HG03066 (cell line): ENCODE results near the gene ADGRG3.

Experiments
- ATAC-seq: cut with Tn5 transposase; IDR thresholded peaks from one replicate; pipeline ENCODE4 v1.9.1; 2021; ENCODE audit warnings: low read depth; ENCODE audit not compliant: unreplicated experiment

Gene ADGRG3

DNA sequence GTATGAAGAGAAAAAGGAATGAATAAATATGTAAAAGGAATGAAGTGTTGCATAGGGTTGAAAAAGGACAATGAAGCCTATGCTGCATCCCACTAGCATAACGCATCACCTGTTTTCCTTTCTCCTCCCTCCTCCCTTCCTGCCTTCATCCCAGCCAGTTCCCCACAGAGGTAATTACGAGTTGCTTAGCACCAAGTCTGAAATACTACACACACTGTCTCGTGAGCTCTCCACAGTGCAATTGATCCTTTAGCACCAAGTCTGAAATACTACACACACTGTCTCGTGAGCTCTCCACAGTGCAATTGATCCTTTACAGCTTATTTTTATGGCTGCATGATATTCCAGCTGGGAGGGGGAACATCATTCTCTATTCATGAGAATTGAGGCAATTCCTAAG lies 25.4 kb downstream of the ADGRG3 start:
- no peak for ATAC-seq

- ATAC-seq: no peak
Measured at GRCh38 chr16:57694231-57694724, 26.2 kb downstream of the ADGRG3 start.

DNA sequence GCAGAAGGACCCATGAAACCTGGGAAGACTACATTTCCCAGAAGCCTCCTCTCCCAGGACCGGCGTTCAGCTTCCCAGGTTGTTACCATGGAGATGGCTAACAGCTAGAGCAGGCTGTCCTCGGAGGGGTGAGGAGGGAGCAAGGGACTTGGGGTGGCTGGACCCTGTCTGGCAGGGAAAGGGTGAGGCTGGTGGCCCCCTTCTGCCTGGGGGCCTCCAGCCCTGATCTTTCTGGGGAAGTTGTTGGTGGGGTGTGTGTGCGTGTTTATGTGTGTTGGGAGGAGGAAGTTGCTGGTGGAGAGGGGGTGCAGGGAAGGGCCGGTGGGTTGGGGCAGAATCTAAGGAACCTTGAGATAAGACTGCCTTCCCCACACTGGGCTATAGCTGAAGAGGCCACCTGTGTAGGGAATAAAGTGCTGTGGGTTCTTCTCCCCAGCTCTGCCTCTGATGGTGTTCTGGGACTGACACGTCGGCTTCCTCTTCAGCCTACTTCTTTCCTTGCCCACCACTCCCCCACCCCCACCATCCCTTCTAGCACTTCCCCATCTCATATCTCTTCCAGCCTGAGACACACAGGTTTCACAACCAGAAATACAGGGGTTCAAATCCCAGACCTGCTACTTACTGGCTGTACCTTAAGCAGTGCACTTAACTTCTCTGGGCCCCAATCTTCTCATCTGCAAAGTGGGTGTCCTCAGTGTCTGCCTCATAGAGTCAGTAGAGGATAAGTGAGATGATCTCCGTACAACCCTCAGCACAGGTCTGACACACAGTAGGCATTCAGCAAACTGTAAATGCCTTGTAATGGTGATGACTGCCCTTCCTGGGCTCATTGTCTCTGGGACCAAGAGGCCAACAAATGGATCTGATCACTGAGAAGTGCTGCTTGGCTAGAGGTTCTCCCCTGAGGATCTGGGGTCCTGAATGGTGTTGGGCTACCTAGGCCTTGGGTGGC lies 26.9 kb downstream of the ADGRG3 start, which contains the start of gene DRC7:
Gene DRC7 (plus strand): TSS at position 82 of the 955 bp plus-strand sequence. CDS start 3,144 bp downstream, outside the sequence.
- no peak for ATAC-seq

- no peak for ATAC-seq
Measured at GRCh38 chr16:57695680-57696069, 27.6 kb downstream of the ADGRG3 start.

- ATAC-seq: no peak
Measured at GRCh38 chr16:57696240-57696639, 28.1 kb downstream of the ADGRG3 start.

DNA sequence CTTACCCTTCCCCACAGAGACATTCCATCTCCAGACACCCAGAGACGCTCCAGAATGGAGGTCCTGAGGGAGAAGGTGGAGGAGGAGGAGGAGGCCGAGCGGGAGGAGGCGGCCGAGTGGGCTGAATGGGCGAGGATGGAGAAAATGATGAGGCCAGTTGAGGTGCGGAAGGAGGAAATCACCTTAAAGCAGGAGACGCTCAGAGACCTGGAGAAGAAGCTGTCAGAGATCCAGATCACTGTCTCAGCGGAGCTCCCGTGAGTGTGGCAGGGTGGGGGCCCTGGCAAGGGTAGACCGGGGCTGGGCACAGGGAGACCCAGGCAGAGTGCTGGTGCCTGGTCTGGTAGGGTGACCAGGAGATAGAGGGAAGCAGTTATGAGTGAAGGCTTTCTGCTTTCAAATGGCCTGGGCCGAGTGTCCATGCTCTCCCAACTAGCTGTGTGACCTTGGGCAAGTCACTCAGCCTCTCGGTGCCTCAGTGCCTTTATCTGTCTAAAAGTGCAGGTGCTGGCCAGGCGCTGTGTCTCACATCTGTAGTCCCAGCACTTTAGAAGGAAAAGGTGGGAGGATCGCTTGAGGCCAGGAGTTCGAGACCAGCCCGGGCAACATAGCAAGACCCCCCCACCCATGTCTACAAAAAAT lies 29.9 kb downstream of the ADGRG3 start:
- no peak for ATAC-seq

- ATAC-seq: no peak
Measured at GRCh38 chr16:57698812-57699405, 30.8 kb downstream of the ADGRG3 start.

DNA sequence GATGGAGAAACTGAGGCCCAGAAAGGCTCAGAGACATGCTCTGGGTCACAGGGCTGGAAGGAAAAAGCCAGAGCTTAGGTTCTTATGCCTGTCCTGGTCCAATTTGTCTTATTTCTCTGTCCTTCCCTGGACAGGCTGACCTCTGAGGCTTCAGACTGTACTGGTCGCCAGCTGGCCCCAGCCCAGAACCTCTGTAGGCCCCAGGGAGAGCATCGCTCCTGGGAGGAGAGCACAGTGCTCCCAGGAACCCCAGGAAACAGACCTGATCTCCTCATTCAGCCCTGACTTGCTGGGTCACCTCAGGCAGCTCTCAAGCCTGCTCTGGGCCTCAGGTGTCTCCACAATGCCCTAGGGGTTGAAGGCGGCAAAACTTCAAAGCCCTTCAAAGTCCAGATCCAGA lies 31.4 kb downstream of the ADGRG3 start:
- ATAC-seq: no peak

DNA sequence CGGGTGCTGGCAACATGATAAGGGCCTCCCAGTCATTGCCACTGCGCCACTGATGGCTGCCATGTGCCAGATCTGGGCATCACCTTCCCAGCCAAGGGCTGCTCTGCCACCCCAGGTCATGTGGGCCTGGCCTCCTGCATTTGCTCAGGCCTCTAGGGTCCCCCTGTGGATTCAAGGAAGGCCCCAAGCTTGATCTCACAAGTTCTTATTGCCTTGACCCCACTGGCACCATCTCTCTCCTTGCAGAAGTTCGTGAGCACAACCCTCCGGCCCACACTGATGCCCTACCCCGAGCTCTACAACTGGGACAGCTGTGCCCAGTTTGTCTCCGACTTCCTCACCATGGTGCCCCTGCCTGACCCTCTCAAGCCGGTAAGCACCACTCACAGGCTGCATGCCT lies 31.8 kb downstream of the ADGRG3 start:
- no peak for ATAC-seq

DNA sequence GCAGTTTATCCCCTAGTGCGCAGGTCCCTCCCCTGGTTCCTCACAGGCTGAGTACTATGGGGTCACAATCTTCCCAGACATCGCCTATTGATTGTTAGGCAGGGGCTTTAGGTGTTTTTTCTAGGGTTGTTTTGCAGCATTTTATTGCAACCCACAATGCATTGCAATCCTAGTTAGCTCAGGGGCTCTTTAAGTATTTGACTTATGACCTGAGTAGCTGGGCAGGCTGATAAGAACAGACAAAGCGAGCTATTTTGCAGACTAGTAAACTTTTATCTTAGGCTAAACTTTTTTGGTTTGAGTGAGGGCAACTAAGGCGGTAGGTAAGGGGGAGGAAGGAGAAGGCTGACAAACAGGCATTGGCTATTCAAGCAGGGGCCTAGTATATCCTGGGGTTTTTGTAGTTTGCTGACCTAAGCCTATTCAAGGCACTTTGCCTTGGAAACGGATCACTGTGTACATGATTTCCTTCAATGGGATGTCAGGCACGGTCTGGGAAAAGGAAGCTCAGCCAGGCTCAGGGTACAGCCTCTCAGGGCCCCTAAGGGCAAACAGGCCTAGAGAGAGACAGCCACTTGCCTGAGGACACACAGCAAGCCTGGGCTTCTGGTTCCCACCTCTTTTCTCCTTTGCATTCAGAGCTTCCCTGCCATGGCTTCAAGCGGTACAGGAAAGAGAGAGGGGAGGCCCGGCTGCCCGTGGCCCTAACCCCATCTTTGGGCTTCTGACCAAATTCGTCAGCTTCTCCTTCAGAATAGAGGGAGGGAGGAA lies 32.9 kb downstream of the ADGRG3 start:
- no peak for ATAC-seq

GRCh38 chr16:57701759-57702371 lies 33.8 kb downstream of the ADGRG3 start:
- ATAC-seq: no peak

DNA sequence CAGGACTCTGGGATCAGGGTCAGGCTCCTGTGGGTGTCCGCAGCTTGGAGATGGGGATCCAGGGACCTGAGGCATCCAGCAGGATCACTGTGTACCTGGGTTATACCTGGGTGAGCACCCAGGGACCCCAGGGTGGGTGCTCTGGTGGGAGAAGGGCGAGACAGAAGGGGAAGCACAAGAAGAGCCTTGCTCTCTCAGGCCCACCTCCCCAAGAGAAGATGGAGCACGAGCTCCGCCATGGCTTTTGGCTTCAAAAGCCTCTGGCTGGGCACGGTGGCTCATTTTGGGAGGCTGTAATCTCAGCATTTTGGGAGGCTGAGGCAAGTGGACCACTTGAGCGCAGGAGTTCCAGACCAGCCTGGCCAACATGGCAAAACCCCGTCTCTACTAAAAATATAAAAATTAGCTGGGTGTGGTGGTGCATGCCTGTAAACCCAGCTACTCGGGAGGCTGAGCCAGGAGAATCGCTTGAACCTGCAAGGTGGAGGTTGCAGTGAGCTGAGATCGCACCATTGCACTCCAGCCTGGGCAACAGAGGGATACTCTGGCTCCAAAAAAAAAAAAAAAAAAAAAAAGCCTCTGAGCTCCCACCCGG lies 35.4 kb downstream of the ADGRG3 start:
- no peak for ATAC-seq

GRCh38 chr16:57704011-57704904 lies 36.2 kb downstream of the ADGRG3 start:
- ATAC-seq: no peak

DNA sequence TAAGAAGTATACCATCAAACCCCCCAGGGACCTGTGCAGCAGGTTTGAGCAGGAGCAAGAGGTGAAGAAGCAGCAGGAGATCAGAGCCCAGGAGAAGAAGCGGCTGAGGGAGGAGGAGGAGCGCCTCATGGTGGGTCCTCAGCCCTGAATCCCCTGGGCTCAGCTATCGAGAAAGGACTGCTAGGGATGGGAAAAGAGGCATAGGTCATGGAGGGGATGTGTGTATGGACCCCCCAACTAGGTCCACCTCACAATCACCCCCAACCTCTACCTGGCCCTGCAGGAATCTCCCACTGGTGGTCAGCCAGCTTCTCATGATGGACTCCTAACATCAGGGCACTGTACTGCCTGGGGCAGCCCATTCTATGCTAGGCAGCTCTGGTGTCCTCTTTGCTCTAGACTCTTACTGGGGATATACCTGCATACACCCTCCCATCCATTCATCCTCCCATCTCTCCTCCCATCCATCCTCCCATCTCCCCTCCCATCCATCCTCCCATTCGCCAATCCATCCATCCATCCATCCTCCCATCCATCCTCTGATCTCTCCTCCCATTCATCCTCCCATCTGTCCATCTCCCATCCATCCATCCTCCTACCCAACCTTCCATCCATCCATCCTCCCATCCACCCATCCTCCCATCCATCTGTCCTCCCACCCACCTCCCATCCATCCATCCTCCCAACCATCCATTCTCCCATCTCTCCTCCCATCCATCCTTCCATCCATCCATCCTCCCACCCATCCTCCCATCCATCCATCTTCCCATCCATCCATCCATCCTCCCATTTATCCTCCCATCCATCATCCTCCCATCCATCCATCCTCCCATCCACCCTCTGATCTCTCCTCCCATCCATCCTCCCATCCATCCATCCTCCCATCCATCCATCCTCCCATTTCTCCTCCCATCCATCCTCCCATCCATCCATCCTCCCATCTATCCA lies 37.1 kb downstream of the ADGRG3 start:
- ATAC-seq: no peak

DNA sequence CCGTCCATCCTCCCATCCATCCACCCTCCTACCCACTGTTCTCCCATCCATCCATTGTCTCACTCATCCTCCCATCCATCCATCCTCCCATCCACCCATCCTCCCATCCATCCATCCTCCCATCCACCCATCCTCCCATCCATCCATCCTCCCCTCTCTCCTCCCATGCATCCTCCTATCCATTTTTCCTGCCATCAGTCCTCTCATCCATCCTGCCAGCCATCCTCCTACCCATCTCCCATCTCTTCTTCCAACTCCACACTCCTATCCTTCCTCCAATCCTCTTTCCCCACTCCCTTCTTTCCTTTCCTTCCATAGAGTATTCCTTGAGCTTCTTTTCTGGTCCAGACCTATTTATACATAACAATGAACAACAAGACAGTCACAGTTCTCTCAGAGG lies 38.6 kb downstream of the ADGRG3 start:
- no peak for ATAC-seq

DNA sequence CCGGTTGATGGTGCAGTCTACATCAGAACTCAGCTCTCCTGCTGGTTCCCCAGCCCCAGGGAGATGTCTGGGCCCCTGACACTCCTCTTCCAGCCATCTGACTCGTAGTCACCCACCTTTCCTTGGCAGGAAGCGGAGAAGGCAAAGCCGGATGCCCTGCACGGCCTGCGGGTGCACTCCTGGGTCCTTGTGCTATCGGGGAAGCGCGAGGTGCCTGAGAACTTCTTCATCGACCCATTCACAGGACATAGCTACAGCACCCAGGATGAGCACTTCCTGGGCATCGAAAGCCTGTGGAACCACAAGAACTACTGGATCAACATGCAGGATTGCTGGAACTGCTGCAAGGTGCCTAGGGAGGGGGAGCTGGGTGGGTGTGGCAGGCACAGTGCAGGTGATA lies 39.2 kb downstream of the ADGRG3 start:
- ATAC-seq: no peak

- no peak for ATAC-seq
Measured at GRCh38 chr16:57708168-57708567, 40.1 kb downstream of the ADGRG3 start.

DNA sequence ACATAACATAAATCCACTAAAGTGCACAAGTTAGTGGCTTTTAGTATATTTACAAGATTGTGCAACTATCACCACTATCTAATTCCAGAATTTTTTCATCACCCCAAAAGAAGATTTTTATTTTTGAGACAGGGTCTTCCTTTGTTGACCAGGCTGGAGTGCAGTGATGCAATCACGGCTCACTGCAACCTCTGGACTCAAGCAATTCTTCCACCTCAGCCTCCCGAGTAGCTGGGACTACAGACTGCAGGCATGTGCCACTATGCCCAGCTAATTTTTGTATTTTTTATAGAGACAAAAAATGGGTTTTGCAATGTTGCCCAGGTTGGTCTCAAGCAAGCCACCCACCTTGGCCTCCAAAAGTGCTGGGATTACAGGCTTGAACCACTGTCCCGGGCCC lies 41.6 kb downstream of the ADGRG3 start:
- no peak for ATAC-seq
